Epithelial cell of esophagus (primary cell): ENCODE results near the gene CARD11.

ENCODE experiments used
- DNase-seq: peaks from one replicate; pipeline ENCODE4 v3.0.0; 2010; ENCODE audit warnings: low read depth
- H3K4me3 ChIP-seq: 2 replicates; pipeline ENCODE4 v1.5.1; 2011; ENCODE audit warnings: mild to moderate bottlenecking, low read length, control low read depth
- TF ChIP-seq, protein P1 (sequence below): IDR thresholded peaks from 2 replicates; pipeline ENCODE4 v1.5.1; 2011; ENCODE audit warnings: low read depth, mild to moderate bottlenecking, low read length, control low read depth, inconsistent platforms; ENCODE audit not compliant: insufficient read depth; ENCODE audit errors: missing control alignments

The CARD11 gene

DNA sequence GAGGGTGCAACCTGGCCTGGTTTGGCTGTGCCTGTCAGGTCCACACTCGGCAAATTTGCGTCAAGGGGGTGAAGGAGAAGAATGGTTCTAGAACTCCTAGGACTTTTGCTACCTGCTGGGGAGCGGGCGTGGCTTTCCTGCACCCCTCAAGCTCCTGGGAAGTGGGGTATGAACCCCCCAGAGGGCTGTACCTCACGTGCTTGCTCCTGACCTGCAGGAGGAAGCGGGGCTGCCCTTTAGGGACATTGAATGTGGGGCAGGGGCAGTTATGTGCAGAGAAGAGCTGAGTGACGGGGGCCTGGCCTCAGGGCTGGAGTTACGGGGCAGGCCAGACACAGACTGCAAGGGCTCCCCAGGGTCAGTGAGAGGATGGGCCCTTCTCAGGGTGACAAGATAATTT lies 138.2 kb downstream of the CARD11 start:
- no peak overlapping the region for H3K4me3 ChIP-seq
- no peak for DNase-seq
- TF ChIP-seq, protein P1, sequence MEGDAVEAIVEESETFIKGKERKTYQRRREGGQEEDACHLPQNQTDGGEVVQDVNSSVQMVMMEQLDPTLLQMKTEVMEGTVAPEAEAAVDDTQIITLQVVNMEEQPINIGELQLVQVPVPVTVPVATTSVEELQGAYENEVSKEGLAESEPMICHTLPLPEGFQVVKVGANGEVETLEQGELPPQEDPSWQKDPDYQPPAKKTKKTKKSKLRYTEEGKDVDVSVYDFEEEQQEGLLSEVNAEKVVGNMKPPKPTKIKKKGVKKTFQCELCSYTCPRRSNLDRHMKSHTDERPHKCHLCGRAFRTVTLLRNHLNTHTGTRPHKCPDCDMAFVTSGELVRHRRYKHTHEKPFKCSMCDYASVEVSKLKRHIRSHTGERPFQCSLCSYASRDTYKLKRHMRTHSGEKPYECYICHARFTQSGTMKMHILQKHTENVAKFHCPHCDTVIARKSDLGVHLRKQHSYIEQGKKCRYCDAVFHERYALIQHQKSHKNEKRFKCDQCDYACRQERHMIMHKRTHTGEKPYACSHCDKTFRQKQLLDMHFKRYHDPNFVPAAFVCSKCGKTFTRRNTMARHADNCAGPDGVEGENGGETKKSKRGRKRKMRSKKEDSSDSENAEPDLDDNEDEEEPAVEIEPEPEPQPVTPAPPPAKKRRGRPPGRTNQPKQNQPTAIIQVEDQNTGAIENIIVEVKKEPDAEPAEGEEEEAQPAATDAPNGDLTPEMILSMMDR, result no peak

DNA sequence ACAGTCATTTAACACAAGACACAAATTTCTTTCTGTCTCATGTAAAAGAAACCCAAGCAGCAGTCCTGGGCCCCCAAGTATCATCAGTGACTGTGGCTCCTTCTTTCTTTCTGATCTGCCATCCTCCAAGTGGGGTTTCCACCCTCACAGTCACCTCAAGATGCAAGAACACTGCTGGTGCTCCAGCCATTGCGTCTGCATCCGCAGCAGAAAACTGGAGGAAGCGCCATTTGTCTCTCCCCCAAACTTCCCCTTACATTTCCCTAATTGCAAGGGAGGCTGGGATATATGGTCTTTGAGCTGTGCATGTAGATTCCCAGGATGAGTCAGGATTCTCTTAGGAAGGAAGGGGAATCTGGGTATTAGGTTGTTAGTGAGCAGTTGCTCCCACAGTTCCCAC lies 138.6 kb downstream of the CARD11 start:
- DNase-seq, result no peak
- no peak overlapping the region for H3K4me3 ChIP-seq
- TF ChIP-seq, protein P1, result no peak

DNA sequence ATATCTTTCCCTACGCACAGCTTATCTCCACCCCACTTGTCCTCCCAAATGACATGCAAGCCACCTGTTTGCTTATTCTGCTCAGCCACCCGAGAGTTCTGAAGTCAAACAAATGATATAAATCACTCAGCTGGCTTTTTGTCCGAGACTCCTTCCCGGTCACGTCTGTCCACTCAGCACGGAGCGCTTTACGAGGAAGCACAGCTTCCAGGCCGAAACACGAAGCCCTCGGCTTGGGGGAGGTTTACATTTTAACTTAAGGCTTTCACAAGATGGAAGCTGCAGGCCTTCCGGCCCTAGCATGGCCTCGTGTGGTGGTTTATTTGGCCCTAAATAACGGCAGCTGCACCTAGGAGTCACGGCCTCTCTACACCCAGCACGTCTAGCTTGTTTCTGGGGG lies 139.5 kb downstream of the CARD11 start:
- DNase-seq, result no peak
- H3K4me3 ChIP-seq, result no peak overlapping the region
- TF ChIP-seq, protein P1, result no peak

DNA sequence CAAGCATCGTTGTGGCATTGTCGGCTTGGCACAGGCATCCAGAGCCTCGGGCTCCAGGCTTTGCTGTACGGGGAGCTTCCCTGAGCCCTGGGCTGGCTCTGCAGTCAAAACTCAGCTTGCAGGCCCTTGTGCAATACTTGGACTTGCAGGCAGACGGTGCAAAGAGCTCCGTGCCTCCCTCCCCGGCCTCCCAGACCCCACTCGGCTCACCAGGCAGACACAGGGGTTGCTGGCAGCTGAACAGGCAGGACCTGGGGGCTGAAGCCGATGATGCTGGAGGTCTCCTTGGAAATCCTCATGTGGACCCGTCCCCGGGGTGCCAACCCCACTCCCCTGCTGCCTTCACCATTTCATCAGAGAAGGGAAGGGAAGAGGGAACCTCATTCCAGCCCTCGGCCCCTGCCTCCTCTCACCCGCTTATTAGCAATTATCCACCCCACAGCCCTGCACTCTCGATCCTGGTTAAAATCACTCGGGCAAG lies 139.9 kb downstream of the CARD11 start:
- TF ChIP-seq, protein P1, result no peak
- no peak for DNase-seq
- H3K4me3 ChIP-seq, result no peak overlapping the region

DNA sequence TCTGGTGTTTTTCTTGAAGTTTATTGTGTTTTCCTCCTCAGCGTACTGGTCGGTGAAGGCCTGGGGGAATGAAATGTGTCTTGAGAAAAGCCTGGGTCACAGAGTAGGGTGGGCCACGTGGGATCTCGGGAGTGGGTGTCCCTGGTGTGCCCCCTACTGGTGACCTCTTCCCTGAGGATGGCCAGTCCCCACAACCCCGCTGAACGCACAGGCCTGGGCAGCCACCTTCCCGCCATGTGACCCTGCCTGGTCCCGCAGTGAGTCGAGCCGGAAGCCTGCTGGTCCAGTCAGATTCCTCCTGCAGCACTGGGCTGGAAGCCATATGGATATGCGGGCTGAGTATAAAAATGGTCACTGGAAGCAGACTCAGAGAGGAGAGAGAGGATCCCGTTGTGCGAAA lies 146.6 kb downstream of the CARD11 start:
- no peak for DNase-seq
- no peak overlapping the region for H3K4me3 ChIP-seq
- TF ChIP-seq, protein P1, result no peak

DNA sequence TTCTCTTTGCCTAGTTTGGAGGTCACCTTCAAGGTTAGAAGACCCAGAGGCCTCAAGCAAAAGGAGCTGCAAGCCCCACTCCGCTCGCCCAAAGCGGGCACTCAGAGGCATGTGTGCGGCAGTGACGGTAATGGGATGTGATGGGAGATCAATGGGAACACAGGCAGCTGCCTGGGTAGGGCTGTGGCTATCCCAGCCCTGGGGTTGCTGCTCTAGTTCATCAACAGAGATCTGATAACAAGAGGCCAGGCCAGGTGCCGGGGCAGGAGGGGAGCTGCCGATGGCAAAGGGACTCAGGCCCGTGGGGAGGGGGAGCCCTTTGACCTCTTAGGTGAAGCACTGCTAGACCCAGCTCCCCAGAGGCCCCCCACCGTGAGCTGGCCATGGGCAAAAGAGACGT lies 147.5 kb downstream of the CARD11 start:
- DNase-seq, result no peak
- TF ChIP-seq, protein P1, result no peak

DNA sequence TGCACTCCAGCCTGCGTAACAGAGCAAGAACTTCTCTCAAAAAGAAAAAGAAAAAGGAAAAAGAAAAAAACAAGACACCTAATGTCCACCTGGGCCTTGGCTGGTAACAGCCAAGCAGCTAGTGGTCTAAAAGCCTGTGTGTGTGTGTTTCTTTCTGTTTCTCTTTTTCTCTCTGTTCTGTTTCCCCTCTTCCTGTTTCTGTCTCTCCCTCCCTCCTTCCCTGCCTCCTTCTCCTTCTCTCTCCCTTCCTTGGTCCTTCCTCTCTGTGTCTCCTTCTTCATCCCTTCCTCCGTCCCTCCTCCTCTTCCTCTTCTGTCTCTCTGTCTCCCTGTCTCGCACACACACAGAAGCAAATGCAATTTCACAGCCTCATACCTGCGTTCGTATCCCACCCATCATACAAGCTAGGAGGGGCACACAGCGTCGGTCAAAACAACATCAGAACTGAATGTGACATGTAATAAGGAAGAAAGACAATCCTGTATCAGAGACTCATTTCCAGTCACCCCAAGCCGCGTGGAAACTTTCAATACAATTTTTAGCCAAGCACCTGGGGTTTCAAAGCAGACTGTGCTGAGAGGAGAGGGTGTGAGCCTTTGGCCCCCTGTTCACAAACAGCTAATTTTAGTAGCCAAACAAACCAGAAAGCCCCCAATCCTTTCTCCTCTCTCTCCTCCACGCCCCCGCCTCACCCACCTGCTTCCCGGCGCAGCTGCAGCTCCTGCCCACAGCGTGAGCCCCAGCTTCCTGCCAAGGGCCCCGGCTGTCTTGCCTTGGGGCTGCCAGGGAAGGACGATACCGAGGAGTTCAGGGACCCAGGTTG lies 149.3 kb downstream of the CARD11 start:
- no peak for DNase-seq
- H3K4me3 ChIP-seq, result no peak overlapping the region
- TF ChIP-seq, protein P1, result no peak

More for the DNA sequence above, 147.5 kb downstream of the CARD11 start:
- H3K4me3 ChIP-seq, result no peak overlapping the region
